HG02642 (cell line): ENCODE measurements around the gene LZTR1.
A peak's percentile ranks its signal among the peaks of the same experiment; 100 is the strongest.
"Not testable (repeated sequence)": the region's sequence is repeated elsewhere in the genome, so short reads cannot be mapped to it uniquely, and the experiment has no call there.

Source experiments
- ATAC-seq: cut with Tn5 transposase; IDR thresholded peaks from one replicate; pipeline ENCODE4 v1.9.1; 2021; ENCODE audit warnings: mild to moderate bottlenecking; ENCODE audit not compliant: unreplicated experiment, poor library complexity

The LZTR1 gene

DNA sequence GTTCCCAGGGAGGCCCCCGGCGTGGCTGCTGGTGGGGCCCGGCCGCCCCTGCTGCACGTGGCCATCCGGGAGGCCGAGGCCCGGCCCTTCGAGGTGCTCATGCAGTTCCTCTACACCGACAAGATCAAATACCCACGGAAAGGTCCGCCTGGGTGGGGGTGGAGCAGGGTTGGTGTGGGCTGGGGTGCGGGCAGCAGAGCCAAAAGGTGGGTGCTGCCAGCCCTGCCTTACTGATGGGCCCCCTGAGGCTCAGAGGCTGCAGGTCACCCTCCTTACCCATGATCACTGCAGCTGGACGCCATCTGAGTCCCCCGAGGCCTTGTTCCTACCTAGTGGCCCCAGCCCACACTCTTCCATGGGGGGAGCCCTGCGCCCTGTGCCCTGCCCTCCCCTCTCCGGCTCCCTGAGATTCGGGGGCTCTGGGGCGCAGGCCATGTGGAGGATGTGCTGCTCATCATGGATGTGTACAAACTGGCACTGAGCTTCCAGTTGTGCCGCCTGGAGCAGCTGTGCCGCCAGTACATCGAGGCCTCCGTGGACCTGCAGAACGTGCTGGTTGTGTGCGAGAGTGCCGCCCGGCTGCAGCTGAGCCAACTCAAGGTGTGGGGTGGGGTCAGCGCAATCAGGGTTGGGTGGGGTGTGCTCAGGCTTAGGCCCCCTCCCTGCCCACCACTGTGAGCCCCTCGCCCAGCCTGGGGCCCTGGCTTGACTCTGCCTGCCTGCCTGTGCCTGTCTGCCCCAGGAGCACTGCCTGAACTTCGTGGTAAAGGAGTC, 12.2 kb downstream of the LZTR1 start:
- no peak for ATAC-seq

GRCh38 chr22:20994902-20995241, 12.8 kb downstream of the LZTR1 start:
- ATAC-seq: no peak

DNA sequence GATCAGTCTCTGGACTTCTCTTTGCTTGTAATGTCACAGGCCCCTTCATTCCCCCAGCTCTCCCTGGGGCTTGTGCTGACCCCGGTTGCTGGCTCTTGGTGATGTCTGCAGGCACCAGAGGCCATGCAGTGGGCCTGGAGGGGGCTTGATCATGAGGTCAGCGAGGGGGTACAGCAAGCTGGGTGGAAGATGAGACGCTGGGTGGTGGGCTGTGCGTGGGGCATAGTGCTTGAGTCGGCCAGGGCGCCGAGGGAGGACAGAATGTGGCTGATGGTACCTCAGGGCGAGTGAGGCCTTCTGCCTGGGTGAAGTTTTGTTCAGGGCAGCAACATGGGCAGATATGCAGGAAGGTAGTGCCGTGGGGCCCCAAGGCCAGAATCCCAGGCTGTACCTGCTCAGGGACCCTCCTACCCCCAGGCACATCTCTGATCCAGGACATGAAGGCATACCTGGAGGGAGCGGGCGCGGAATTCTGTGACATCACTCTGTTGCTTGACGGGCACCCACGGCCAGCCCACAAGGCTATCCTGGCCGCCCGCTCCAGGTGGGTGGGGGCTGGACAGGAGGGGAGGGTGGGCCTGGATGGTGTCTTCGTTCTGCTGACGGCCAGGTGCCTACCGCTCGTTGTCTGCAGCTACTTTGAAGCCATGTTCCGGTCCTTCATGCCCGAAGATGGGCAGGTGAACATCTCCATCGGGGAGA, 13.4 kb downstream of the LZTR1 start:
- ATAC-seq: no peak

GRCh38 chr22:20996031-20996410, 13.9 kb downstream of the LZTR1 start:
- ATAC-seq: no peak

GRCh38 chr22:20996598-20997535, 14.8 kb downstream of the LZTR1 start:
- no peak for ATAC-seq

GRCh38 chr22:20997536-20998257, 15.6 kb downstream of the LZTR1 start:
- ATAC-seq: no peak

- no peak for ATAC-seq
These were observed 16.6 kb downstream of the LZTR1 start for GRCh38 chr22:20998411-20999336.

GRCh38 chr22:20999350-21000206, 17.5 kb downstream of the LZTR1 start:
- ATAC-seq: no peak

DNA sequence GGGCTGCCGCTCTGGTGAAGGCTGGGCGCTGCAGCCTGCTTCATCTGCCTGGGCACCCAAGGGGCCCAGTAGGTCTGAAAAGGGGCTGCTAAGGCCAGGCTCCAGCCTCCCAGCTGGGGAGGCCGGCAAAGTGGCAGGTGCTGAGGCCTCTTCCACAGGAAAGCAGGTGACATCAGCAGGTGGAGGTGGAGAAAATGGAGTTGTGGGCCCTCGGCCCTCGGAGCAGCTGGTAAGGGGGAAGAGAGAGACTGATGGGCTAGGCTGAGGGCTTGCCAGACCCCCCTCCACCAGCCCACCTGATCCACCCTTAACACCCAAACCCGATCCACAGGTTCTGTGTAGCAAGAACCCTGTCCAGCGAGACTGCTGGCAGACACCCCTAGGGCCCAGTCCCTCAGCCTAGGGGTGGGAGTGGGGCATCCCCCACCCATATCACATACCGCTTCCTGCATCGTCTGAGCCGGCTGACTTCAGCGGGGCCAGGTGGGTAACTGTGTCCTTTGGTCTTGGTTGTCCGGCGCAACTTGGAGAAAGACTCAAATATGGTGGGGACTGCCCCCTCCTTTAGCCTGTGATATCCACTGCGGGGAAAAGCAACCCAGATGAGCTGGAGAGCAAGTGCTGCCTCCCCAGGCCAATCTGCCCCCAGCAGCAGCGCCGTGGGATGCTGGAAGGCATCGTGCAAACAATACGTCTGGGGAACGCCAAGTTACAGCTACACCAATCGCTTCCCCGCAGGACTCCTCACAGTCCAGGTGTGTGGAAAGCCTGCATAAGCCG, 18.3 kb downstream of the LZTR1 start:
- no peak for ATAC-seq

DNA sequence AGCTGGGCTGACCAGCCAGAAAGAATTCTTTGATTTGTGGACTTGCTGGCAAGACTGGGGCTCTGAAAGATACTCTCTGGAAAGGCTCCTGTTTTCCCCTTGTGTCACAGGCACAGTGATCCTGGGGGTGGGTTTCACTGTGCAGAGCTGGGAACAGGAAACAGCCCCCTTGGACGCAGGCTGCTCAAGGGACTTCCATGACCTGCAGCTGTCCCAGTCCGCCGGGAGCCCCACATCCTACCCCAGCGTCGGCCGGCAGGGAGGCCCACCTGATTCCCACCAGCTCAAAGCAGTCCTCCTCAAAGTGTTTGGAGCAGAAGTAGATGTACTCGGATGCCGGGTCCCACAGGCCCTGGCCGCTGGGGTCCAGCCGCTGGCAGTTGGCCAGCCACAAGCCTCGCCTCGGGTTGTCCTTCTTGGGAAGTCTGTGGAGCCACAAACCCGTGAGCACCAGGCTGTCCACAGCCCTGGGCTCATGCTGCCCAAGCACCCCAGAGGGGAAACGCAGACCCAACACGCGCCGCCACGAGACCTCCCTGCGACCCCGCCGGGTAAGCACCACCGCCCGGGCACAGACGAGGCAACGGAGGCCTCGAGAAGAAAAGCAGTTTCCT, 19.0 kb downstream of the LZTR1 start:
- ATAC-seq: no peak

DNA sequence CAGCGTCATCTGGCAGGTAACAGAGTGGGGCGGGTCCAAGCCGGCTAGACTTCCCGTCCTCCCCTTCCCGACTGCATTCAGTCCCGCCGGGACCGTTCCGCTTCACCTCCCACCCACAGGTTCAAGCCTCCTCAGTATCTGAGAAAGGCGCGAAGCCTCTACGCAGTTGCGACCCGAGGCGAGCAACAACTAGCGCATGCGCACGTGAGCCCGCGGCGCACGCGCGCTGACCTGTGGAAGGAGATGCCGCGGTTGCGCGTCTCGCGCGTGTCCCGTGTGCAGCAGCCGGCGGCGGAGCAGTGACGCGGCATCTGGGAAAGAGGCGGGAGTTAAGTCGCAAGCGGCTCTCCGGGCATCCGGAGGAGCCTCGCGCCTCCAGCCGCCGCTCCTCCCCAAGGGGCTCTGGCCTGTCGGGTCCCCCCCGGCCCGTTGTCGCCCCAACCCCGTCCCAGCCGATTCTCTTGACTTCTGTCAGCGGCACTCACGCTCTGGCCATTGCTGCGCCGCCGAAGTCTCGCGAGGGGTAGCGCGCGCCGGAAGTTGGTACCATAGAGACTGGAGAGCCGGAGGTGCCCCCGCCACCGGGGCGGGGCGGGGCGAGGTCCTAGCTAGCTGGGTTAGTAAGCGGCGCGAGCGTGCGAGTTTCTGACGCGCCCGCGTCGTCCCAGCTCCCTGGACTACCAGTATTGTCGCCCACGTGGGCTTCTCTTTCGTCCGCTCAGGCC, 19.7 kb downstream of the LZTR1 start, which contains the start of gene THAP7:
THAP7 (minus strand) TSS at position 518 of the 725 bp plus-strand sequence; CDS start at position 311, 207 bp downstream.
- peak; percentile 88 for ATAC-seq

DNA sequence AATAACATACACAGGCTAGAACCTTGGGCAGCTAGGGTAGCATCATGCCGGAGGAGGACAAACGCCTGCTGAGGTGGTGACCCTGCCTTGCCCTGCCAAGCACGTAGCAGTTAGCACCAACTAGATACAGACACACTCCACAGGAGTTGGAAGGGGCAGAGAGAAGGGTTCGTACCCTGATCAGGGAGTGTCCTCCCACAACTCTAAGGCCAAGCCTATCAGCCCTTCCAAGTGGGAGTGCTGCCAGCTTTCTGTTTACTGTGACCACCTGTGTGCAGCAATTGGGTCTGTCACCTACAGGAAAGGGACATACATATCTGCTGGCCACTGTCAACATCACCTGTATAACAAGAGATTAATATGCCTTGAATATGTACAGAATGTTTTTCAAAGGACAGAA, 21.7 kb downstream of the LZTR1 start:
- ATAC-seq: no peak

DNA sequence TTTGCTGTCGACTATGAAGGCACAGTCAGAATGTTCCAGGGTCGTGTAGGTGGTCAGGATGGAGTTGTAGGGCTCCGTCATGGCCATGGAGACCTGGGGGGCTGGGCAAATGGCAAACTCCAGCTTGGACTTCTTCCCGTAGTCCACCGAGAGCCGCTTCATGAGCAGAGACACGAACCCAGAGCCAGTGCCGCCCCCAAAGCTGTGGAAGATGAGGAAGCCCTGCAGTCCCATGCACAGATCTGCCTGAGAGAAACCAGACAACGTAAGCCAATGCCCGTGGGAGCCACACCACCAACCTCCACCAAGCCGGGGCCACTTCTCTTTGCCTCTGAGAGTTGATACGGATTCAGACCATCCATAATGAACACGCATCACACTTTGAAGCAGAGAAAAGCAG, 27.1 kb downstream of the LZTR1 start:
- not testable (repeated sequence) for ATAC-seq

DNA sequence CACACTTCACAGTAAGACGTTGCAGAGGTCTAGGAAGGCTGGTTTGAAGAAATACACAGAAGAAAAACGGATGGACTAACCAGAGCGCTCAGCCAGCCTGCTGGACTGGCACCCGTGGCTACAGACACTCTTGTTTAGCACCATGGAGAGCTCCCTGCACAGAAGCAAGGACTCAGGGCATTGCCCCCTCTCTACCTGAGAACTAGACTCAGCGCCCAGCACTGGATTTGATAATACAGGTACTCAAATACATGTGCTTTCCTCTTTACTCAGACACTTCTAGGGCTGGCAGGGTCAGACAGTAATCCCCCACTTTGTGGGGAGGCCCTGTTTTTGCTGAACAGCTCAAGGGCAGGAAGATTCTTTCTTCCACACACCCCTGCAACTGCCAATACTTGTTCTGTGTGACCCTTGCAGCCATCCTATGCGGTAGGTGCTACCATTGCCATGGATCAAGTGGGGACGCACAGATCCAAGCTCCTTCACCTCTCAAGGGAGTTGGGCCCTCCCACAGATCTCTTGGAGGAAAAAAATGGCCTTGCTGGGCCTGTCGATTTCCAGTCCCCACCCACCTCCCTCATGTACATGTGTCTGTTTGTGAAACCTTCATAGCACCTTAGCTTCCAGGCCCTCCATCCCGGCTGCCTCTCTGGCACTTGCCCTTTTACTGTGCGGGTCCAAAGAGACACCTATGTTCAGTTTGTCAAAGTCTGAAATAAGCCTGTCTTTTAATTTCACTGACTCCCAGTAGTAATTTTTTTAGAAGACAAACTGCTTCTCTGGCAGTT, 27.7 kb downstream of the LZTR1 start:
- ATAC-seq: no peak

DNA sequence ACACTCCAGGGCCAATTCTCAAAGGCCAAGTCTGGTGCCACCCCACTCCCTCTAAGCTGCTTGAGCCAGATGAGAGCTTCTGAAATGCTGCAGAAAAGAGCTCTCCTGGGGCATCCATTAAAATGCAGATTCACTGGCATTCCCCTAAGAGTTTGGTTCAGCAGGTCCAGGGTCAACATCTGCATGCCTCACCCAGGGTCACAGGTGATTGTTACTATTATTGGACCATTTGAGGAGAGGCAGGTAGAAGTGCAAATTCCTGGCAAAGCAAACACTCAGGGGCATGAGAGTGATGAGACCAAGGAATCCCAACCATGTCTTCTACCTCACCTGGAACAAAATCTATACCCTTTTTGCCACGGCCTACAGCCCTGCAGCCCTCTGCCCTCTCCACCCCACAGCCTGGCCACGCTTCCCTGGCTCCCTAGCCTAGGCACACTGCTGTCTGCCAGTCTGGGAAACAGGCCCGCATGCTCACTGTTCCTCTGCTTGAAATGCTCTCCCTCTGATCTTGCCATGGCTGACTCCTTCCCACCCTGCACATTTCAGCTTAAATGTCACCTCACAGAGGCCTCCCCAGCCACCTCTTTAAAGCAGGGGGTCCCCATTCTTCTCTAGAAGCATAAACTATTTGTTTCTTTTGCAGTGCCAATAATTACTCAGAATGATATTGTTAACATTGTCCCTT, 28.5 kb downstream of the LZTR1 start:
- no peak for ATAC-seq
